ENCODE measurements around the gene KDM4B.
A peak's percentile ranks its signal among the peaks of the same experiment; 100 is the strongest.

KDM4B gene

DNA sequence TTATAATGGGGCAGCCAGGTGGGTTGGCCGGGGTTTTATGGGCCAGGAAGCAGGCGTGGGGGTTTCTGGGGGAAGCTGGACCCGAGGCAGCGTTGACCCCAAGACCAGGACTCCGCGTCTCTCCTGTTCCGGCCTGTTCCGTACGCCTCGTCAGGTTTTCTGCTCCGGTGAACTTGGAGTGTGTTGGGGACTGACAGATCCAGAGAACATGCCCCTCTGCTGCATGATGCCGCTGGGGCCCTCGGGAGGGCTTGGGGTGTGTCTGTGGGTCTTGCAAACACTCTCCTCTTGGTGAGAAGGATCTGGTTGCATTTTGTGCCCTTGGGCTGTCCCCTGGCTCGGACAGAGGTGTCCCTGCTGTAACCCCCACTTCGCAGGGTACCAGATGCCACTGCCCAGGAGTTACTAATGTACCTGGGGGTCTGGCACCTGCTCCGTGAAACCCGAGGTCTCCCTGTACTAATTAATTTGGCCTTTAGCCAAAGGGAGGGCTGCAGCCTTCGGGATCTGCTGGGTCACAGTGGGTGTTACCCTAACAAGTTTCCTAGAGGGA lies 15.6 kb downstream of the KDM4B start:
- no peak for DNase-seq (ENCODE audit: low spot score)

DNA sequence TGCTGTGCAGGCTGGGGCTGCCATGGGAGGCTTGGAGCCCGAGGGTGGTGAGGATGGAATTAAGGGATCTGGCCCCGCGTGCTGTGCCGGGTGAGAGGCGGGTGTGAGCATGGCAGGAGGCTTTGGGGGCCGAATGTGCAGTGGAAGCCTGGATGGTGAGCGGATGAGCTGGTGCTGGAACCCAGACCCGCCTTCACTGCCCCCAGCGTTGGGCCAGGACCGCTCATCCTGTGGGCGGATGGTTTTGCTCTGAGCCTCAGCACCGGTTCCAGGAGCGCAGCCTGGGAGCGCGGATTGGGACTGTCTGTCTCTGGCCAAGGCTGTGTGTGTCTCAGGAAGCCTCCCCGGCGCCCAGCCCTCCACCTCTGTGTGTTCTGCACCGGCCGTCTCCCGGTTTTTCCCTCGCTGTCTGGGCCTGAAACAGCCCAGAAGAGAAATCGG lies 16.7 kb downstream of the KDM4B start:
- DNase-seq (ENCODE audit: low spot score), result no peak

DNA sequence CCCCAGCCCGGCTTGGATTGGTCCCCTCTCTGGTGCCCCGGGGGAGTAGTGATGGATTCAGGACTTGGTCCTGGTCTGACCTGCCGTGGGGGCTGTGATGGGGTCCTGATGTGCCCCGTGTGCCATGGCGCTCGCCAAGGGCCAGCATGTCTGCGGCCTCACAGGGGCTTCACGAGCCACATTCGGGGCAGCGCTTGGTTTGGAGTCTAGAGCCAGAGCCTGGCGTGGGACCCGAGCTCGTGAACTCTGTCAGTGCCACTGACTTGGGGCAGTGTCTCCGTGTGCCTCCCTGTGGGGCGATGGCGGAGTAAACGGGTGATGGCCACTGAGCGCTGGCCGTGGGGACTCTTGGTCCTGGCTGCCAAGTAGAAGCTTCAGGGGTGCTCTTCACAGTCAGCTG lies 17.1 kb downstream of the KDM4B start:
- no peak for DNase-seq (ENCODE audit: low spot score)

DNA sequence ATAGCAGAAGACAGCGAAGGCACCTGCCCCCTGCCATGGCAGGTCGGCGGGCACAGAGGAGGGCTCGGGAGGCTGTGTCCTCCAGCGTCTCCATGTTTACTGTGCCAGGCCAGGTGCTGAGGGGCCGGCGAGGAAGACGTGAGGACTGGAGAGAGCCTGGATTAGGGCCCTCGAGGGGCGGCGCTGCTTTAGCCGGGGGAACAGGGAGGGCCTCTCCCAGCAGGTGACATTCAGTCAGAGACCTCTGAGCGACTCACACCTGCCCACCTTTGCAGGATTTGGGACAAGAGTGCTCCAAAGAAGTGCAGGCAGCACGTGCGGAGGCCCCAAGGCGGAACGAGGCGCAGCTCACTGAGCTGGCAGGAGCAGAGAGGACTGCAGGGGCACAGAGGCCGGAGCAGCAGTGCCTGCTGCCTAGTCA lies 17.6 kb downstream of the KDM4B start:
- no peak for DNase-seq (ENCODE audit: low spot score)

DNA sequence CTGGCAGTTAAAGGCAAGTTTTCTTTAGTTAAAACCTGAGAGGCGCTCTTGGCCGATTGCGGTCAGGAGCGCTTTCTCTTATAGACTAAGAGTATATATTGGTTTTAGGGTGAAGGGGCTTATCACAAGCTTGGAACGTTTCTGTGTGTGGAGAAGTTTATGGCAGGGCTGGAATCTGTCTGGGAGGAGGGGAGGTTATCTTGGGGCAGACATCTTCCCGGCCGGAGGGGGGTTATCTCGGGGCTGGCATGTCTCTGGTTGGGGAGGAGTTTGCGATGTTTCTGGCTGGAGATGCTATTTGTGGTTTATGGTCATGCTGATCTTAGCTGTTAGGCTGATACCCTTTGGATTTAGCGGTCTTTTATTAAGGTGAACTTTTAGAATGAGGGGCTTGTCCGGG lies 18.3 kb downstream of the KDM4B start:
- DNase-seq (ENCODE audit: low spot score), result no peak

DNA sequence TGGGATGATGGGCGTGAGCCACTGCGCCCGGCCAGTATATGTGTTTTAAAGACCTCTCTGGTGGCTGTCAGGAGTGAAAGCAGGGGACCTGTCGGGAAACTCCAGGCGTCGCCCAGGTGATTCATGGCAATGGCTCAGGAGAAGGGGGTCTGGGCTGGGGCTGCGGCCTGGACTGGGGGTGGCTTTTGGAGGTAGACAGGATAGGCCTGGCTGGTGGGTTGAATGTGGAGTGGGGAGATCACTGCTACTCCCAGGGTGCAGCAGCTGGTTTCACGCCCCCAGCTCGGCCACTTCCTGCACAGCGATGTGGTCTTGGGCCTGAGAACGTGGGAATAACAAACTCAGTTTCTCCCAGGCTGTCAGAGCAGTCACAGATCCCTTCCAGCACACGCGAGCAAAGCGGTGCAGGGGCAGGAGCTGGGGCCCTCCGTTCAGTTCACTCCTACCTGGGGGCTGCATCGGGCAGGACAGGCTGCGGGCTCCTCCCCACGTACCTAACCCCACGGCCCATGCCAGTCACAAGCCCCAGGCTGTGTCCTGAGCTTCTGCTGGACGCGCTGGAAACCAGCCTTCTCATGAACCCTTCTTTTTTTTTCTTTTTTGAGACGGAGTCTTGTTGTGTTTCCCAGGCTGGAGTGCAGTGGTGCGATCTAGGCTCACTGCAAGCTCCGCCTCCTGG lies 18.9 kb downstream of the KDM4B start:
- no peak for DNase-seq (ENCODE audit: low spot score)

DNA sequence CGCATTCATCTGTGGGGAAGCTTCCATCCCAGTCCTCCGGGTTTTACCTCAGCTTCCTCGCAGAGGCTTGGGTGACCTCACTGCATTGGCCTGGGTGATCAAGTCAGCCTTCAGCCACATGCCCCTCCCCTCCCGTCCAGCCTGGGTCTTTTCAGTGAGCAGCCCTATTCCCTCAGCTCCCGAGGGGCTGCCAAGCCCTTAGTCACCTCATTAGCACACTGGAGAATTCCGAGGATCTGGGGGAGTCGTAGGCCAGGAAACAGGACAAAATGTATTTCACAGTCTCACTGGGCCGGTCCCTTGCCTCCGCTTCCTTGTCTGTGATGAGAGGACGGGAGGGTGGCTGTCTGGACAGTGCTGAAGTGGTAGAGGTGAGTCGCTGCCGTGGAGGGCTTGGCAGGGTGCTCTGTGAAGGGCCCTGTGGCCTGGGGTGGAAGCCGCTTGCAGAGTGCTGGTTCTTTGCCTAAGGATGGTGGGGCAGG lies 19.9 kb downstream of the KDM4B start:
- DNase-seq (ENCODE audit: low spot score), result peak; percentile 30

DNA sequence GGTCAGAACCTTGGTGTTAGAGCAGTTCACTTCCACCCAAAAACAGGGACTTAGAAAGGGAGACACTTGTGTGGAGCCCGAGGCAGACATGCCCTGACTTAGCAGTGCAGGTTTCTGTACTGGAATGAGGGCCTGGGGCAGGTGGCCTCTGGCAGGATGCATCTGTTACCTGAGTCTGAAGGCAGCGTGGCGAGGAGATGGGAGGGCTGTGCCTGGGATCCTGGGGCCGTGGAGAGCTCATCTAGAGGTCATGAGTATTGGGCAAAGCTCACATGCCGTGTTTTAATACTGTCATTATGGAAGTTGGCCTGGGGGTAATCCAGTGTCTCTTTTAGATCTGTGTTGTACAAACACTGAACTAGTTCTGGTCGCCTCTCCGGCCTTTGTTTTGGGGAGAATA lies 21.4 kb downstream of the KDM4B start:
- DNase-seq (ENCODE audit: low spot score), result no peak

DNA sequence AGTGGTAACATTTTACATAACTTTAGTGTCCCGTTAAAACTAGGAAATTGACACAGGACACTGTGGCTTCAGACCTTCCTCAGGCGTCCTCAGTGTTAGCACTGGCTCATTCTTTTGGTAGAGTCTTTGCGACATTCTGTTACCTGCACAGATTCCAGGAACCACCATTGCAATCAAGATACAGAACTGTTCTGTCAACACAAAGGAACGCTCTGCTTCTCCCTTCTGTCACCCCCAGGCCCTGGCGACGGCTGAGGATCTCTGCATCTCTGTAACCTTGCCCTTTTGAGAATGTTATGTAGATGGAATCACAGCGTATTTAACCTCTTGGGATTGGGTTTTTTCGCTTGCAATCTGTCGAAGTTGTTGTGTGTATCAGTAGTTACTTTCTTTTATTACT lies 22.6 kb downstream of the KDM4B start:
- no peak for DNase-seq (ENCODE audit: low spot score)

DNA sequence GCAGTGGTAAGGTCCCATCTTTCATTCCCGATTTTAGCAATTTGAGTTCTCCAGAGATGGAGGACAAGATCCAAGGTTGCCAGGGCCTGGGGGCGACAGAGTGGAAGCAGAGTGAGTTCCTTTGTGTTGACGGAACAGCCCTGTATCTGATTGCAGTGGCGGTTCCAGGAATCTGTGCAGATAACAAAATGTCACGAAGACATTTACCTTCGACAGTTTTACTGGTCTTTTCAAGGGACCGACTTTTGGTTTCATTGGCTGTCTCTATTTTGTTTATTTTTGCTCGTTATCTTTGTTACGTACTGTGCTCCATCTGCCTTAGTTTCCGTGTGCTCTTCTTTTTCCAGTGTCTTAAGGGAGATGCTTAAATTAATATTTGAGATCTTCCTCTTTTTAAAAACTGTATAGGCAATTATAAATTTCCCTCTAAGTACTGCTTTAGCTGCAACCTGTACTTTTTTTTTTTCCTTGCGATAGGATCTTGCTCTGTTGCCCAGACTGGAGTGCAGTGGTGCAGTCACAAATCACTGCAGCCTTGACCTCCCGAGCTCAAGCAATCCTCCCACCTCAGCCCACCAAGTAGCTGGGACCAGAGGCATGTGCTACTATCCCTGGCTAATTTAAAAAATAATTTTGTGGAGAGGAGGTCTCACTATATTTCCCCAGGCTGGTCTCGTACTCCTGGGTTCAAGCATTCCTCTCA lies 23.2 kb downstream of the KDM4B start:
- no peak for DNase-seq (ENCODE audit: low spot score)

DNA sequence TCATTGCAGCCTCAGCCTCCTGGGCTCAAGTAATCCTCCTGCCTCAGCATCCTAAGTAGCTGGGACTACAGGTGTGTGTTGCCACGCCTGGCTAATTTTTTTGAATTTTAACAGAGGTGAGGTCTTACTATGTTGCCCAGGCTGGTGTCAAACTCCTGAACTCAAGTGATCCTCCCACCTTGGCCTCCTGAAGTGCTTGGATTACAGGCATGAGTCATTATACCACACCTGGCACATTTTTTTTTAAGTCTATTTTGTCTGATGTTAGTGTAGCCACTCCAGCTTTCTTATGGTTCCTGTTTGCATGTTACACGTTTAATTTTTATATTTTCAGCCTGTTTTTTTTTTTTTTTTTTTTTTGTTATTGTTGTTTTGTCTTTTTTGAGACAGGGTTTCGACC lies 24.8 kb downstream of the KDM4B start:
- no peak for DNase-seq (ENCODE audit: low spot score)

DNA sequence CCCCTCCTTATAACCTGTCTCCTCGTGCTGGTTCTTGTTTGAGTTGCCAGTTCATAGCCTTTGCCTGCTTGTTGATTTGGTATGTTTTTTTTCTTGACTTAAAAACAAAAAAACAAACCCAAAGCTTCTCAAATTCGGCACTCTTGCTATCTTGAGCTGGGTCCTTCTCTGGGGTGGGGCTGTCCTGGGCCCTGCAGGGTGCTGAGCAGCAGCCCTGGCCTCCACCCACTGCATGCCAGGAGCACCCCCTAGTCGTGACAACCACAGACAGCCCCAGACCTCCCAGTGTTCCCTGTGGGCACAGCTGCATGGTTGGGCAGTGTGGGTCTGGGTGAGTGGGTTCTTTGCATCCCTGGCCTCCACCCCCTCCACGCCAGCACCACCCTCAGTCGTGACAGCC lies 27.8 kb downstream of the KDM4B start:
- no peak for DNase-seq (ENCODE audit: low spot score)

DNA sequence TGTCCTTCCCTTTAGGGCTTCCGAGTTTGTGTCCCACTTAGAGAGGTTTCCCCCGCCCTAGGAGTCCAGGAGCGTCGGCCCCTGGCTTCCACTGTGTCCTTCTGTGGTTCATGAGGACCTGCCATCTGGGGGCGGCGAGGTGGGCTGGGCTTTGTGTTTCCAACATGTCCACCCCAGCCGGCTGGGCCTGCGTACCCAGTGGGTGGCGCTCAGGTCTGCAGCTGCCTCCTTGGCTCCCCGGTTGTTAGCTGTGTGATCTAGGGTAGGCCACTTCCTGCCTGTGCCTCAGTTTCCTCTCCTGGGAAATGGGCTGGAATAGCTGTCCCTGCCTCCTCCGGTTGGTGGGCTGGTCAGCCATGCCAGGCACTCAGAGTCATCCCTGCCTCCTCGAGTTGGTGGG lies 28.4 kb downstream of the KDM4B start:
- DNase-seq (ENCODE audit: low spot score), result no peak

DNA sequence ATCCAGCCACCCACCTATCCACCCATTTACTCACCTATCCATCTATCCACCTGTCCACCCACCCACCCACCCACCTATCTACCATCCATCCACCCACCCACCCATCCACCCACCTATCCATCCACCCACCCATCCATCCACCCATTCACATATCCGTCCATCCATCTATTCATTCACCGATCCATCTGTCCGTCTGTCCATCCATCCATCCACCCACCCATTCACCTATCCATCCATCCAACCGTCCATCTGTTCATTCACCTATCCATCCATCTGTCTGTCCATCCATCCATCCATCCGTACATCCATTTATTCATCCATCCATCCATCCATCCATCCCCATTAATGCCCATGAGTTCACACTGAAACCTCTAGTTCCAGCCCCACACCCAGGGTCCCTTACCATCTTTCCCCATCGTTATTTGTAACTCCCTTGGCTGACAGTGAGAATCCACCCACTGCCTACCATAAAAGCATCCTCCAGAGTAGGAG lies 31.3 kb downstream of the KDM4B start:
- DNase-seq (ENCODE audit: low spot score), result no peak

DNA sequence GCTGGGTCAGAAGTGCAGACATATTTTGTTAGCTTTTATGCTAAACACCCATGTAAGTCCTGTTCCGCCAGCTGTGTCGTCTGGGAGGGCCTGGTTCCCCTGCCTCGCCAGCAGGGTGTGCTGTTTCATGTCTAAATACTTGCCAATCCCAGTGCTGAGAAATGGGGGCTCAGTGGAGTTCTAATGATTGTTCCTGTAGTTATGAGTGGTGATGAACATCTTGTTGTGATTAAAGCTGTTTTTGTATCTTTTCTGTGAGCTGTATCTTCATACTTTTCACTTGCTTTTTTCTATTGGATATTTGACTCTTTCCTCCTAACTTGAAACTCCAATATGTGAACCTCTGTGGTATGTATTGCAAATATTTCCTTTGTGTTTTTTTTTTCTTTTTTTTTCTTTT lies 32.7 kb downstream of the KDM4B start:
- DNase-seq (ENCODE audit: low spot score), result peak; percentile 30

DNA sequence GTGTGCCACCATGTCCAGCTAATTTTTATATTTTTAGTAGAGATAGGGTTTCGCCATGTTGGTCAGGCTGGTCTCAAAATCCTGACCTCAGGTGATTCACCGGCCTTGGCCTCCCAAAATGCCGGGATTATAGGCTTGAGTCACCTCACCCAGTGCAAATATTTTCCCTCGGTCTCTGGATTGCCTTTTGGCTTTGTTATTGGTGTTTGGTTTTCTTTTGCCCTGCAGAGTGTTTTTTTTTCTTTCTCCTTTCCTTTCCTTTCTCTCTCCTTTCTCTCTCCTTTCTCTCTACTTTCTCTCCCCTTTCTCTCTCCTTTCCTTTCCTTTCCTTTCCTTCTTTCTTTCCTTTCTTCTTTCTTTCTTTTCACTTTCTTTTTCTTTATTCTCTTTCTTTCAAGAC lies 33.2 kb downstream of the KDM4B start:
- no peak for DNase-seq (ENCODE audit: low spot score)

DNA sequence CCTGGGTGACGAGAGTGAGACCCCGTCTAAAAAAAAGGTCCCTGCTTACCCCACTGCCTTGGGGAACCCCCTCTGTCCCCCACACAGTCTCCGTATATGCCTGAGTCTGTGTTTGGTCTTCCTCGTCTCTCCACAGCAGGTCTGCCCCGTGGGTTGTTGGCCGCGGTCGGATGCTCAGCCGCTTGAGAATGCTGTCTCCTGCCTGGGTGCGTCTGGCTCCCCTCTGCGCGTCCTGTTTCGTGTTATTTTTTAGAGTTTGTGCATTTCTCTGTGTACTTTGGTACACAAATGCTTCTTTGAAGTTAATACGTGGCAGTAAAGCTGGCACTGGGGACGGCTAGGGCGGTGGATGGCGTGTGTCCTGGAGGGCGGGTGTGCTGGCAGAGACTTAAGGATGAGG lies 34.9 kb downstream of the KDM4B start:
- no peak for DNase-seq (ENCODE audit: low spot score)

DNA sequence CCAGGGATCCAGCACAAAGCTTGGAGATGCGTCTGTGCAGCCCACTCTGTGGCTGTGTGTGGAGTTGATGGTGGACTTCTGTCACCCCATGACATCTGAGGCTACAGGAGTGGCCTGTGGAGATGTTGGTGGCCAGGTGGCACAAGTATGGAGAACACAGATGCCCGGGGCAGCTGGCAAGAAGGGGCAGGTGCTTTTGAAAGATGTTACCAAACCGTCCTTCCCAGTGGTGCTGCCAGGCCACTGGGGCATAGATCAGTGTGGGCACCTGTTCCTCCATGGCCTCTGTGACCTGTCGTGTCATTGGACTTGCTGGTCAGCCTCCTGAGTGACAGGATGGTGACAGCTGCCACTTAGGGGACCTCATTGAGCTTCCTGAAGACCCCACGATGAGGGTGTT lies 36.2 kb downstream of the KDM4B start:
- DNase-seq (ENCODE audit: low spot score), result no peak

DNA sequence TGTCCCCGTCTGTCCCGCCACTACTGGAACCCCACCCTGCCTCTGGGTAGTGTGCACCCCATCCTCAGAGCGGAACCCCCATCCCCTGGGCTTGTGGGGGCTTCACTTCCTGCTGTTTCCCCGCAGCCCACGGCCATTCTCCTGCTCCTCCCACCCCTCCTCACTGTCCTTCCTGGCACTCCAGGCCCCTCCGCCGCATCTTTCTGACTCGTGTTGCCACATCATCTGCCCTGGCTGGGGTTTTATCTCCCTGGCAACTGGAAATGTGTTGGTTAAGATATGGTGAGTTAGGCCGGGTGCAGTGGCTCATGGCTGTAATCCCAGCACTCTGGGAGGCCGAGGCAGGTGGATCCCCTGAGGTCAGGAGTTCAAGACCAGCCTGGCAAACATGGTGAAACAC lies 37.3 kb downstream of the KDM4B start:
- no peak for DNase-seq (ENCODE audit: low spot score)

DNA sequence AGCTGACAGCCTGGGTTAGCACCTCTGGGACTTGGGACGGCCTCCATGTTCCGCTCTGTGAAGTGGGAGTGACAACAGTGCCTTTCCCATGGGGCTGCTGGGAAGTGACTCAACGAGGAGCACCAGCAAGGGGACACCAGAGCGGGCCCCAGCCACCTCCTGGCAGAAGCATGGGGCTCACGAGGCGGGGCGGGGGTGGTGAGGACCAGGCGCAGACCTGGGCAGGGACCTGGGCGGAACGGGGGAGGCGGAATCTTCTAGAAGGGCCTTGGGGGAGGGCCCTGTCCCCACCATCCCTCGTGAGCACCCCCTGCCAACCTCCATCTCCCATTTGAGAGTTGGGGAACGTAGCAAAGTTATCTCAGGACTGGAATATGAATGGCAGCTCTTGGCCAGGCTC lies 37.9 kb downstream of the KDM4B start:
- no peak for DNase-seq (ENCODE audit: low spot score)

DNA sequence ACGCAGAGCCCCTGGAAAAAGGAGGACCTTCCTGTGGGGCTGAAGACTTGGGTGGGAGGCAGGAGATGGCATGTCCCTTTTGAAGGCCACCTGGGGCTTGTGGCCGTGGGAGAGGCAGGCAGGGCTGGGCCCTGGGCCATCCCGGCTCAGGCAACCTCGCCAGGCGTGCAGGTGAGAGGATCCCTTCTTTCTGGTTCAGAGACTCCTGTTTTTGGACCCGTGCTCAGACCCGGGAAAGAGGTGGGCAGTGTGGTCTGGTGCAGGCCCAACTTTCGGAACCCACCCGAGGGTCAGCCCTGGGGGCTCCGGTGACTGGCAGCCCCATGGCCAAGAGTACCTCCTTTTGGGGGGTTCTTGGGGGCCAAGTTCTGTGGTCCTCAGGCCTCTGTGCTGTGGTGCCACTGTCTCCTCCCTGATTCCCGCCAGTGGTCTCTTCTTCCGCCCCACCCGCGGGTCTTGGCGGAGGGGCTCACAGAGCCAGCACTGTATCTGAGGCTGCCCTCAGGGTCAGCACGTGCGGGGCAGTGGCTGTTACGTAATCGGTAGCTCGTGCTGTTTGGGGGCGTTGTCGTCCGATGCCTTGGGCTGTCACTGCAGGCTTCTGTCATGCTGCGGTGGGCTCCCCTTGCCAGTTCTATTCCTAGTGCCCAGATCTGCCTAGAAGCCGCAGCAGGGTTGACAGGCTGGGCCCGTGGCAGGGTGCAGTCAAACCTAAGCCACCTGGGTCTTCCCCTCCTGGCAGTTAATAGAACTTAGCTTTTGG lies 42.7 kb downstream of the KDM4B start:
- DNase-seq (ENCODE audit: low spot score), result no peak

DNA sequence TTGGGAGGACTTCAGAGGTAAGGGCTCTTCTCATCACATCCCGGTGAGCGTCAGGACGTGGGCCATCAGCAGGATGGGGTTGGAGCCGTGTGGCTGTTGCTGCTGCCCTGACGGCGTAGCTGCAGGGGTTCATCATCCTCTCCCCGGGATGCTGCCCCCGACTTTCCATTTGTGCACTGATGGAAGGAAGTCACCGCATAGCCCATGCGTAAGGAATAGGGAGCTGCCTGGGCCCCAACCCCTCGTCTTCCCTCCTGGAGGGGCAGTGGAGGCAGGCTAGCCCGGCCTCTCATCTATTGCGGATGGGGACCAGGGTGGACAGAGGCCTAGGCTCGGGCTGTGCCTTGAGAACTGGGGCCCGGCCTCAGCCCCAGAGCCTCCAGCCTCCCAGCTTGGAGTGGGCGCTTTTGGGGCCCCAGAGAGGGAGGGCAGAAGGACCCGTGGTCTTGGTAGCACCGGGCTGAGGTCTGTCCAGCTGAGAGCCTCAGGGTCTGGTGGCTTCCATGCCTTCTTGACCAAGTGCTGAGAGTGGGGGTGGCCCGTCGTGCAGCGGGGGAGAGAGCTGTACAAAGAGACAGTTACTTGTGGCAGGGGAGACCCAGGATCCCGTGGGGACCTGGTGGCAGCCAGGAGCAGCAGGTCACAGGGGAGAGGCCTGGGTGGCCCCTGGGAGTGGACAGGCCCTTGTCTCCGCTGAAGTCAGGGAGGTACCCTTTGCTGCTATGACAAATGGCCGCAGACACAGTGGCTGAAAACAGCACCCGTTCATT lies 44.0 kb downstream of the KDM4B start:
- DNase-seq (ENCODE audit: low spot score), result no peak

All from kidney capillary endothelial cell (primary cell).